GM23248 (cell line): ENCODE data around the gene MRPS31.

Experiments
- EZH2 ChIP-seq: fragments of 200-600 bp; sonication (generic); IDR thresholded peaks from 2 replicates; pipeline ENCODE4 v1.6.1; 2018; ENCODE audit warnings: antibody characterized with exemption, mild to moderate bottlenecking; ENCODE audit not compliant: insufficient read depth, poor library complexity, severe bottlenecking
- EZH2phosphoT487 ChIP-seq: fragments of 200-600 bp; sonication (generic); IDR thresholded peaks from 2 replicates; pipeline ENCODE4 v1.6.1; 2018; ENCODE audit warnings: antibody characterized with exemption, moderate library complexity, mild to moderate bottlenecking, low read depth; ENCODE audit not compliant: insufficient read depth

DNA sequence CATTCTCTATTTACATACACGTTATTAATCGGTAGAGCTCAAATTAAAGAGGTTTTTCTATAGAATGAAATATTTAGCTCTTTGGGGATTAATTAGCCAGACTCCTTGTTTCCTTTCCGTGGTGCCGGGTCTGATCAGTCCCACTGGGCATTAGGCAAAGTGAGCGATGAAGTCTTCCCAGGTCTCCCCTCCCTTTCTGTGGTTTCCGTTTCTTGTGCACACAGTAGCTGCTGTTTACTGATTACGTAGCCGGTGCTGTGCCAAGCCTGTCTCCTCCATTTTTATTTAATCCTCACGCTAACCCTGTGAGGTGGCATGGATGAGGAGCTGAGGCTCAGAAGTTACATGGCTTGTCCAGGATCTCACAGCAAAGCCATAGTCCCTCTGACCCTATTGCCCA lies 27.4 kb upstream of the MRPS31 start:
- no peak for TF ChIP-seq EZH2phosphoT487
- TF ChIP-seq EZH2, result no peak
